CD14-positive monocyte (primary cell): ENCODE data around the gene PET100. TPM values are rescaled to one million over a fixed set of nuclear protein-coding genes. Genes with fewer than 3 reads are reported as not detected.

Source experiments
- DNase-seq, 3 donors: peaks; one replicate each; pipeline ENCODE4 v3.0.0-alpha.2; 2011 to 2022
- H2AFZ ChIP-seq: 2 replicates; pipeline ENCODE4 v1.6.0; 2012; ENCODE audit warnings: mild to moderate bottlenecking, low read depth, low read length, inconsistent platforms; ENCODE audit not compliant: insufficient read depth, poor library complexity, severe bottlenecking
- H3K27ac ChIP-seq, 2 donors: 1 replicate in 1 of 2; 2 replicates in 1 of 2; pipeline ENCODE4 v1.5.1; 2012 to 2013; ENCODE audit warnings: low read length in 2 of 2, control low read depth in 1 of 2, inconsistent platforms in 1 of 2, low read depth in 1 of 2, mild to moderate bottlenecking in 1 of 2
- H3K27me3 ChIP-seq, 2 donors: one replicate each; pipeline versions ENCODE4 v1.6.0 to v1.6.1; 2011 to 2013; ENCODE audit warnings: low read length in 2 of 2; ENCODE audit not compliant: control insufficient read depth in 2 of 2, insufficient read depth in 2 of 2
- H3K36me3 ChIP-seq, 2 donors: replicated peaks in 1 of 2; 1 replicate in 1 of 2; 2 replicates in 1 of 2; pipeline versions ENCODE4 v1.5.1 to v1.6.1; 2012 to 2013; ENCODE audit warnings: low read length in 2 of 2, control low read depth in 1 of 2, inconsistent platforms in 1 of 2, mild to moderate bottlenecking in 1 of 2; ENCODE audit not compliant: insufficient read depth in 2 of 2, control insufficient read depth in 1 of 2
- H3K4me1 ChIP-seq, 2 donors: 1 replicate in 1 of 2; 2 replicates in 1 of 2; pipeline versions ENCODE4 v1.5.1 to v1.6.1; 2012 to 2013; ENCODE audit warnings: low read length in 2 of 2, control low read depth in 1 of 2, inconsistent platforms in 1 of 2, mild to moderate bottlenecking in 1 of 2, moderate library complexity in 1 of 2; ENCODE audit not compliant: insufficient read depth in 2 of 2, control insufficient read depth in 1 of 2
- H3K4me2 ChIP-seq: replicated peaks from 2 replicates; pipeline ENCODE3; 2012; ENCODE audit warnings: low read length, moderate library complexity, mild to moderate bottlenecking; ENCODE audit not compliant: poor library complexity, severe bottlenecking; ENCODE audit errors: extremely low read depth
- H3K4me3 ChIP-seq, 3 experiments: fragments of 200-600 bp in 1 of 3; sonication (generic) in 1 of 3; replicated peaks in 1 of 3; 1 replicate in 2 of 3; 2 replicates in 1 of 3; pipeline ENCODE4 v1.5.1; 2011 to 2013; ENCODE audit warnings: low read length in 3 of 3, mild to moderate bottlenecking in 3 of 3, control low read depth in 2 of 3, low read depth in 2 of 3, inconsistent platforms in 1 of 3, moderate library complexity in 1 of 3
- H3K79me2 ChIP-seq: 2 replicates; pipeline ENCODE4 v1.6.0; 2012; ENCODE audit warnings: mild to moderate bottlenecking, control low read depth, inconsistent platforms, low read length, moderate library complexity; ENCODE audit not compliant: insufficient read depth
- H3K9ac ChIP-seq: 2 replicates; pipeline ENCODE4 v1.6.0; 2017; ENCODE audit warnings: low read length, mild to moderate bottlenecking; ENCODE audit not compliant: insufficient read depth, poor library complexity, severe bottlenecking
- H3K9me3 ChIP-seq, 2 donors: replicated peaks in 1 of 2; 1 replicate in 1 of 2; 2 replicates in 1 of 2; pipeline versions ENCODE4 v1.5.1 to v1.6.1; 2012 to 2013; ENCODE audit warnings: low read length in 2 of 2, control low read depth in 1 of 2; ENCODE audit not compliant: control insufficient read depth in 1 of 2, insufficient read depth in 1 of 2
- H4K20me1 ChIP-seq: 2 replicates; pipeline ENCODE4 v1.6.0; 2012; ENCODE audit warnings: mild to moderate bottlenecking, low read length, control low read depth, moderate library complexity; ENCODE audit not compliant: insufficient read depth
- H3K27ac Mint-ChIP-seq, 7 donors: one replicate each; pipeline ENCODE4 v1.8.0; 2020; ENCODE audit warnings: mild to moderate bottlenecking in 7 of 7, mixed read lengths in 7 of 7, moderate library complexity in 6 of 7, inconsistent platforms in 2 of 7
- H3K27me3 Mint-ChIP-seq, 3 donors: one replicate each; pipeline ENCODE4 v1.8.0; 2021 to 2022; ENCODE audit warnings: low read depth in 3 of 3, mild to moderate bottlenecking in 3 of 3, mixed read lengths in 3 of 3, moderate library complexity in 3 of 3, inconsistent platforms in 1 of 3
- H3K36me3 Mint-ChIP-seq, 2 donors: one replicate each; pipeline ENCODE4 v1.8.0; 2020; ENCODE audit warnings: mixed read lengths in 2 of 2, inconsistent platforms in 1 of 2, mild to moderate bottlenecking in 1 of 2
- H3K4me1 Mint-ChIP-seq: one replicate; pipeline ENCODE4 v1.8.0; 2020; ENCODE audit warnings: mild to moderate bottlenecking, mixed read lengths
- H3K4me3 Mint-ChIP-seq, 2 donors: one replicate each; pipeline ENCODE4 v1.8.0; 2020; ENCODE audit warnings: mild to moderate bottlenecking in 2 of 2, mixed read lengths in 2 of 2, moderate library complexity in 1 of 2
- H3K9me3 Mint-ChIP-seq, 7 donors: one replicate each; pipeline ENCODE4 v1.8.0; 2020 to 2022; ENCODE audit warnings: mixed read lengths in 7 of 7, mild to moderate bottlenecking in 6 of 7, moderate library complexity in 6 of 7, inconsistent platforms in 2 of 7
- CTCF ChIP-seq: fragments of 200-600 bp; IDR thresholded peaks from one replicate; pipeline ENCODE4 v1.8.0; 2022; ENCODE audit warnings: antibody characterized with exemption, mild to moderate bottlenecking
- WGBS: methylation state at CpG from one replicate; pipeline ENCODE4 v1.1.5; 2013; ENCODE audit warnings: missing lambda C conversion rate; ENCODE audit not compliant: insufficient coverage; 5-methylcytosine and 5-hydroxymethylcytosine counted together
- intact Hi-C, 2 donors: fragments of 100-400 bp; cut with micrococcal nuclease; formaldehyde crosslinking; loops; one replicate each; pipeline versions ENCODE4 v1.15.0 to v1.15.1; 2023
- polyA plus RNA-seq, 3 donors: library from polyadenylated mRNA; depleted of rRNA in 1 of 3; unstranded in 2 of 3; stranded (reverse) in 1 of 3; fragments of 300-500 nt in 2 of 3; fragments of >200 nt in 1 of 3; fragmentation: Illumina TruSeq in 2 of 3; gene quantifications; 1 replicate in 2 of 3; 2 replicates in 1 of 3; pipeline ENCODE4 v1.2.3, GENCODE V29; 2012 to 2021

PET100 gene
- polyA plus RNA-seq, 3 donors = 64.6 to 386 (median 300) TPM

GRCh38 chr19:7670150-7670783 lies 40.7 kb downstream of the PET100 start:
- Mint-ChIP-seq H3K27me3 (peaks cover 0 to 5% (median 0%) of the 10 kb centered on the region in 3 donors), H3K27ac (peak overlapping the region; percentile 70 to 93 (median 90)), H3K36me3 (peaks cover 2 to 5% of the 10 kb centered on the region in 2 donors), H3K4me1 (peaks cover 60% of the 10 kb centered on the region), H3K4me3 (peak overlapping the region; percentile 85 to 92), H3K9me3 (peaks cover 11 to 19% (median 13%) of the 10 kb centered on the region in 7 donors)
- Histone ChIP-seq H3K4me1 (peaks cover 43 to 65% of the 10 kb centered on the region in 2 donors), H2AFZ (peak overlapping the region; percentile 71), H3K4me2 (peak overlapping the region; percentile 81), H3K9me3 (peaks cover 7 to 13% of the 10 kb centered on the region in 2 donors), H3K4me3 (peak overlapping the region; percentile 20 to 73 (median 32)), H3K27ac (peak overlapping the region; percentile 45 to 87), H4K20me1 (no peaks in the 10 kb centered on the region), H3K27me3 (no peaks in the 10 kb centered on the region), H3K79me2 (peaks cover 15% of the 10 kb centered on the region), H3K9ac (peak overlapping the region; percentile 56), H3K36me3 (no peaks in the 10 kb centered on the region)
- 1% methylated on average over 35 of the region's 43 CpGs for WGBS
- DNase-seq = peak; percentile 69 to 77 (median 73)
- TF ChIP-seq CTCF = no peak
- intact Hi-C loops = no loop called here

GRCh38 chr19:7670790-7671189 lies 41.2 kb downstream of the PET100 start:
- Histone ChIP-seq H3K4me1 (peaks cover 48 to 66% of the 10 kb centered on the region in 2 donors), H3K9ac (peak overlapping the region; percentile 56), H3K9me3 (peaks cover 7 to 13% of the 10 kb centered on the region in 2 donors), H3K36me3 (no peaks in the 10 kb centered on the region), H3K79me2 (peaks cover 20% of the 10 kb centered on the region), H3K27ac (peak overlapping the region; percentile 45 to 87), H2AFZ (peak overlapping the region; percentile 71), H3K27me3 (no peaks in the 10 kb centered on the region), H4K20me1 (no peaks in the 10 kb centered on the region), H3K4me3 (peak overlapping the region in 2 of 3 experiments; percentile 32 to 73), H3K4me2 (peak overlapping the region; percentile 81)
- TF ChIP-seq CTCF = no peak
- WGBS = 52% methylated on average over 4 of the region's 9 CpGs
- Mint-ChIP-seq H3K4me3 (peak overlapping the region; percentile 85 to 92), H3K36me3 (peaks cover 2 to 5% of the 10 kb centered on the region in 2 donors), H3K27ac (peak overlapping the region in 6 of 7 donors; percentile 70 to 93 (median 88)), H3K4me1 (peaks cover 60% of the 10 kb centered on the region), H3K9me3 (peaks cover 11 to 19% (median 13%) of the 10 kb centered on the region in 7 donors), H3K27me3 (peaks cover 0 to 5% (median 0%) of the 10 kb centered on the region in 3 donors)
- peak in 1 of 3 donors; percentile 34 for DNase-seq
- intact Hi-C loops = no loop called here
